ENCODE data around the gene OR5K1. TPM values are rescaled to one million over a fixed set of nuclear protein-coding genes. Genes with fewer than 3 reads are reported as not detected.

Gene OR5K1
- total and polyA plus RNA-seq, 2 of the 8 experiments (the other 6 are each of a cell fraction or from before 2014, with no cell fraction given): not detected

GRCh38 chr3:98519351-98519750 is 56.4 kb downstream of the OR5K1 start:
- Histone ChIP-seq H4K91ac (replicated peaks; ENCODE audit: insufficient read length, low read length) (no peak overlapping the region), H2BK5ac (ENCODE audit: low read depth, low read length) (no peak overlapping the region), H3K14ac (ENCODE audit: insufficient read length) (no peak overlapping the region), H3K56ac (replicated peaks; ENCODE audit: insufficient read length, low read depth, low read length) (no peak overlapping the region), H3K23ac (ENCODE audit: insufficient read length) (no peak overlapping the region), H3K27me3 (replicated peaks in 1 of 4; ENCODE audit: control insufficient read depth in 3 of 4, extremely low read depth in 1 of 4, insufficient read depth in 3 of 4, low read length in 3 of 4) (no peaks in the 10 kb centered on the region), H3K9me3 (ENCODE audit: insufficient read depth in 2 of 2, low read depth in 1 of 2, low read length in 1 of 2) (no peaks in the 10 kb centered on the region), H3K4me3 (ENCODE audit: extremely low read depth in 1 of 4, insufficient read depth in 2 of 4, low read depth in 3 of 4, low read length in 4 of 4) (no peak overlapping the region), H3K36me3 (ENCODE audit: control insufficient read depth in 2 of 4, insufficient read depth in 4 of 4, low read length in 3 of 4) (peaks cover 3 to 41% (median 14%) of the 10 kb centered on the region in 4 experiments; a peak in 5 of 8 replicates), H4K5ac (ENCODE audit: insufficient read length, low read depth, low read length) (no peak overlapping the region), H3K18ac (ENCODE audit: extremely low read depth, low read length) (no peak overlapping the region), H3K4me2 (ENCODE audit: insufficient read depth in 1 of 2, low read depth in 2 of 2, low read length in 2 of 2) (no peak overlapping the region), H2BK12ac (ENCODE audit: low read depth, low read length) (no peak overlapping the region), H2BK20ac (ENCODE audit: low read length) (no peak overlapping the region), H3K79me1 (ENCODE audit: low read depth, low read length) (peaks cover 3% of the 10 kb centered on the region), H2AFZ (ENCODE audit: low read length) (no peak overlapping the region), H2BK120ac (replicated peaks; ENCODE audit: low read depth, low read length) (no peak overlapping the region), H3K23me2 (ENCODE audit: low read depth, low read length) (peaks cover 5% of the 10 kb centered on the region), H3K4ac (replicated peaks; ENCODE audit: insufficient read length, low read depth, low read length) (no peak overlapping the region), H3K27ac (ENCODE audit: low read depth, low read length) (no peak overlapping the region), H4K8ac (ENCODE audit: extremely low read depth, insufficient read depth, low read length) (no peak overlapping the region), H3K79me2 (ENCODE audit: control insufficient read depth in 1 of 2, insufficient read depth in 2 of 2, low read length in 2 of 2) (peaks cover 8 to 40% of the 10 kb centered on the region in 2 experiments; a peak in 3 of 4 replicates), H3K9ac (replicated peaks in 1 of 4; ENCODE audit: extremely low read depth in 1 of 4, low read depth in 3 of 4, low read length in 3 of 4) (no peak overlapping the region), H2AK5ac (ENCODE audit: low read depth, low read length) (no peak overlapping the region), H2BK15ac (ENCODE audit: low read length) (no peak overlapping the region), H4K20me1 (replicated peaks in 1 of 2; ENCODE audit: control insufficient read depth in 1 of 2, insufficient read depth in 2 of 2, low read length in 2 of 2) (no peaks in the 10 kb centered on the region), H3K4me1 (replicated peaks in 1 of 4; ENCODE audit: control insufficient read depth in 3 of 4, insufficient read depth in 4 of 4, low read length in 3 of 4) (peaks cover 0 to 3% (median 1%) of the 10 kb centered on the region in 4 experiments; a peak in 2 of 7 replicates)
- ChIA-PET CTCF (ENCODE audit: partially characterized antibody) (no interaction called here), POLR2A (ENCODE audit: partially characterized antibody) (no interaction called here)
- WGBS, 2 experiments (ENCODE audit: extremely low coverage in 1 of 2, insufficient coverage in 1 of 2, insufficient read length in 1 of 2, insufficient replicate concordance in 2 of 2, low coverage in 1 of 2, low lambda C conversion rate in 2 of 2, missing lambda C conversion rate in 1 of 2): 94% methylated on average over 1 of the region's 1 CpG; no CpG with 5 or more reads in 1 of the 2 experiments
- DNase-seq (ENCODE audit: low read depth in 1 of 2, low spot score in 2 of 2) (no peak), FAIRE-seq (no peak)
- no peak for TF ChIP-seq RFX5 (IDR thresholded peaks at IDR 0.05; ENCODE audit: borderline replicate concordance, low read depth, low read length)
- no peak for TF ChIP-seq SUZ12 (IDR thresholded peaks at IDR 0.05; ENCODE audit: low read length)
- TF ChIP-seq NRF1 (IDR thresholded peaks at IDR 0.05; ENCODE audit: low read depth, low read length): no peak
- no peak for TF ChIP-seq CBX5 (IDR thresholded peaks at IDR 0.05; ENCODE audit: low read depth, low read length)
- no peak for TF ChIP-seq BACH1 (IDR thresholded peaks at IDR 0.05; ENCODE audit: low read length)
- no peak for TF ChIP-seq E2F6 (IDR thresholded peaks at IDR 0.05)
- no peak for TF ChIP-seq CBX8 (IDR thresholded peaks at IDR 0.05; ENCODE audit: borderline replicate concordance, low read depth, low read length)
- TF ChIP-seq SAP30 (IDR thresholded peaks at IDR 0.05; ENCODE audit: insufficient read depth, insufficient replicate concordance, low read length): no peak
- TF ChIP-seq TCF12 (IDR thresholded peaks at IDR 0.05; ENCODE audit: low read depth, low read length): no peak
- TF ChIP-seq POLR2A (IDR thresholded peaks at IDR 0.05; ENCODE audit: control extremely low read depth in 1 of 2, low read depth in 2 of 2, low read length in 2 of 2): no peak
- no peak for TF ChIP-seq POU5F1 (IDR thresholded peaks at IDR 0.05; ENCODE audit: low read depth, low read length)
- no peak for TF ChIP-seq HDAC6 (IDR thresholded peaks at IDR 0.05; ENCODE audit: low read depth, low read length)
- TF ChIP-seq TAF1 (IDR thresholded peaks at IDR 0.05; ENCODE audit: low read depth, low read length): no peak
- no peak for TF ChIP-seq FOSL1 (IDR thresholded peaks at IDR 0.05; ENCODE audit: insufficient read depth, low read depth, low read length)
- no peak for TF ChIP-seq SP4 (IDR thresholded peaks at IDR 0.05; ENCODE audit: low read length)

Measured in H1 (cell line).